ENCODE data around the gene KCNMA1.

KCNMA1 gene

DNA sequence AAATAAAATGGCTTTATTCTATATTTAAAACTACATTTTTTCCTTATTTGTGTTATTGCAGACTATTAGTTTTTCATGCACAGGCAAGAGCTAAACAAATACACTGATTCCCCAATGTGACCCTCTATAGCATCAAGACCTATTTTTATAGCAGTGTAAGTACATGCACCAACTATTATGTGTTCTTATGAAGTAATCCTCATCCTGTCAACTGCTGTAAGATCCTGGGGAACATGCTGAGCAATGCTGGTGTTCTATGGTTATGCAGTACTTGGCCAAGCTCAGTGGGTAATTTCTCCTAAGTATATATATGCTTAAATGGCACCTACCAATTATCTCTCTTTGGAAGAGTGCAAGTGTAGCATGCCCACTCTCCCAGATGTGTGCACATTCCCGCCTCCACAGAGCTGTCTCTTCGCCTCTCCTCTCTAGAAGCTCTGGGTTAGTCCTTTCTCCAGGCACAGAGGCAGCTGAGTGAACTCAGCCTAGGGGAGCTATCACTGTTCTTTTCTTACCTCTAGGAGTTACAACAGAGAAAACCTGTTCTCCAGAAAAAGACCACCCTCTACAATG, 428.8 kb downstream of the KCNMA1 start:
- Histone ChIP-seq H3K36me3 (ENCODE audit: insufficient read depth, low read length) (no peaks in the 10 kb centered on the region), H3K4me1 (ENCODE audit: control insufficient read depth, insufficient read depth, low read length) (no peaks in the 10 kb centered on the region), H3K4me3 (ENCODE audit: low read length) (no peak overlapping the region), H3K27me3 (ENCODE audit: control insufficient read depth, insufficient read depth, low read length) (no peaks in the 10 kb centered on the region), H3K4me2 (ENCODE audit: low read length) (no peak overlapping the region), H3K9me3 (replicated peaks; ENCODE audit: low read length) (no peaks in the 10 kb centered on the region), H3K9ac (ENCODE audit: low read depth, low read length) (no peak overlapping the region)

- Histone ChIP-seq H3K4me1 (ENCODE audit: control insufficient read depth, insufficient read depth, low read length) (no peaks in the 10 kb centered on the region), H3K4me3 (ENCODE audit: low read length) (no peak overlapping the region)
Observed at GRCh38 chr10:77207828-77208185, 429.8 kb downstream of the KCNMA1 start.

GRCh38 chr10:77207182-77207827, 430.3 kb downstream of the KCNMA1 start:
- Histone ChIP-seq H3K4me2 (ENCODE audit: low read length) (no peak overlapping the region), H3K27me3 (ENCODE audit: control insufficient read depth, insufficient read depth, low read length) (no peaks in the 10 kb centered on the region), H3K36me3 (ENCODE audit: insufficient read depth, low read length) (no peaks in the 10 kb centered on the region), H3K4me3 (ENCODE audit: low read length) (no peak overlapping the region), H3K9ac (ENCODE audit: low read depth, low read length) (no peak overlapping the region), H3K9me3 (replicated peaks; ENCODE audit: low read length) (no peaks in the 10 kb centered on the region), H3K4me1 (ENCODE audit: control insufficient read depth, insufficient read depth, low read length) (peaks cover under 1% of the 10 kb centered on the region)

More at GRCh38 chr10:77207828-77208185, 429.8 kb downstream of the KCNMA1 start:
- H3K9ac ChIP-seq (ENCODE audit: low read depth, low read length): no peak overlapping the region
- H3K4me2 ChIP-seq (ENCODE audit: low read length): no peak overlapping the region
- H3K36me3 ChIP-seq (ENCODE audit: insufficient read depth, low read length): no peaks in the 10 kb centered on the region
- no peaks in the 10 kb centered on the region for H3K27me3 ChIP-seq (ENCODE audit: control insufficient read depth, insufficient read depth, low read length)
- no peaks in the 10 kb centered on the region for H3K9me3 ChIP-seq (replicated peaks; ENCODE audit: low read length)

DNA sequence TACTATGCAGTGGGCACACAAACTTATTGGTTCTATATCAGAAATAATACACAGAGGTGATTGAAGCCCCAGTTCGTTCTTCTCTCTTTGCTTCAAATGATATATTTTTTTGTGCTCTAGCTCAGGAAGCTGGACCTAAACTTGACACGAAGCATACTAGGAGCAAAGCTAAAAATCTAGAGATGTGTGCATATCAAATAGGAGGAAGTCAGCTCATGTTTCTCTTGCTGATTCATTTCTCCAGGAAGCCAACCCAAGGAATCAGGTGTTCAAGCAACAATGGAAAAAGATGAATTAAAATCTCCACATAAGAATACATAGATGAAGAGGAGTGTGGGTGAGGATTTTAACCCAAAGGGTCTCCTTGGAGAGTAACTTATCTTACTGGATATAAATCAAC, 432.5 kb downstream of the KCNMA1 start:
- no peak overlapping the region for H3K9ac ChIP-seq (ENCODE audit: low read depth, low read length)
- H3K9me3 ChIP-seq (replicated peaks; ENCODE audit: low read length): no peaks in the 10 kb centered on the region
- H3K36me3 ChIP-seq (ENCODE audit: insufficient read depth, low read length): no peaks in the 10 kb centered on the region
- H3K4me3 ChIP-seq (ENCODE audit: low read length): no peak overlapping the region
- no peaks in the 10 kb centered on the region for H3K27me3 ChIP-seq (ENCODE audit: control insufficient read depth, insufficient read depth, low read length)
- peaks cover 4% of the 10 kb centered on the region for H3K4me1 ChIP-seq (ENCODE audit: control insufficient read depth, insufficient read depth, low read length)
- no peak overlapping the region for H3K4me2 ChIP-seq (ENCODE audit: low read length)

DNA sequence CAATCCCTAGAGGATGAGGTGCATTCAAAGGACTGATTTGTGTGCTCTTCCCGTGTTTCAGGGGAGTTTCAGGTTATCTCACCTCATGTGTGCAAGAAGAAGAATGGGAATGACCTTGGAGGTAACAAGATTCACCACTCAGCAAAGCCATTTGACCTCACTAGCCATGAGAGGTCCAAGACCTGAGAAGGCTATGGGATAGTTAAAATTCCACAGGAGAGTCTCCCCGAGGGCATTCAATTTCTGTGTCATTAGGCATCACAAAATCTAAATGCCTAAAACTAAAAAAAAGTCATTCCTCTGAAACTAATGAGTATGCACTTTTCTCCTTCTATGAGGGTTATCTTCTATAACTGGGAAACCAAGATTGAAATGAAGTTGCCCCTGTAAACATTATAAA, 433.4 kb downstream of the KCNMA1 start:
- peaks cover 4% of the 10 kb centered on the region for H3K4me1 ChIP-seq (ENCODE audit: control insufficient read depth, insufficient read depth, low read length)
- H3K4me2 ChIP-seq (ENCODE audit: low read length): no peak overlapping the region
- H3K9ac ChIP-seq (ENCODE audit: low read depth, low read length): no peak overlapping the region
- no peaks in the 10 kb centered on the region for H3K27me3 ChIP-seq (ENCODE audit: control insufficient read depth, insufficient read depth, low read length)
- H3K36me3 ChIP-seq (ENCODE audit: insufficient read depth, low read length): no peaks in the 10 kb centered on the region
- no peaks in the 10 kb centered on the region for H3K9me3 ChIP-seq (replicated peaks; ENCODE audit: low read length)
- H3K4me3 ChIP-seq (ENCODE audit: low read length): no peak overlapping the region

DNA sequence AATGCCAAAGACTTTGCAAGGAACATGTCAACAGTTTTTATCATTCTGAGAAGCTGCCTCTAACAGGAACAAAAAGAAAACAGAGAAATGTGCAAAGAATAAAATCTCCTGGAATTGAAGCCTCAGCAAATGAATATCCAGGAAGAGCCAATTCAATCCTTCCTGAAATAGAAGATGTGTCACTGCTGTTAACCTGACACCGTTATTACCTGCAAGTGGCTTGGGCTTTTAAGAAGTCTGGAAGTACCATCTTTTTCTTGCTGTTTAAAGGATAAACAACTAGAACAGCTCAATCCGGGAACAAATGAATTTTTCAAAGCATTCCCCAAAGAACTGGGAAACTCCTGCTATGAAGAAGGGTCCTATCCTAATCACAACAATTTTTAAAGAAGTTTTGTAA, 434.8 kb downstream of the KCNMA1 start:
- no peak overlapping the region for H3K4me3 ChIP-seq (ENCODE audit: low read length)
- peaks cover 4% of the 10 kb centered on the region for H3K4me1 ChIP-seq (ENCODE audit: control insufficient read depth, insufficient read depth, low read length)
- no peaks in the 10 kb centered on the region for H3K36me3 ChIP-seq (ENCODE audit: insufficient read depth, low read length)
- H3K9me3 ChIP-seq (replicated peaks; ENCODE audit: low read length): no peaks in the 10 kb centered on the region
- no peaks in the 10 kb centered on the region for H3K27me3 ChIP-seq (ENCODE audit: control insufficient read depth, insufficient read depth, low read length)
- H3K9ac ChIP-seq (ENCODE audit: low read depth, low read length): no peak overlapping the region
- no peak overlapping the region for H3K4me2 ChIP-seq (ENCODE audit: low read length)

DNA sequence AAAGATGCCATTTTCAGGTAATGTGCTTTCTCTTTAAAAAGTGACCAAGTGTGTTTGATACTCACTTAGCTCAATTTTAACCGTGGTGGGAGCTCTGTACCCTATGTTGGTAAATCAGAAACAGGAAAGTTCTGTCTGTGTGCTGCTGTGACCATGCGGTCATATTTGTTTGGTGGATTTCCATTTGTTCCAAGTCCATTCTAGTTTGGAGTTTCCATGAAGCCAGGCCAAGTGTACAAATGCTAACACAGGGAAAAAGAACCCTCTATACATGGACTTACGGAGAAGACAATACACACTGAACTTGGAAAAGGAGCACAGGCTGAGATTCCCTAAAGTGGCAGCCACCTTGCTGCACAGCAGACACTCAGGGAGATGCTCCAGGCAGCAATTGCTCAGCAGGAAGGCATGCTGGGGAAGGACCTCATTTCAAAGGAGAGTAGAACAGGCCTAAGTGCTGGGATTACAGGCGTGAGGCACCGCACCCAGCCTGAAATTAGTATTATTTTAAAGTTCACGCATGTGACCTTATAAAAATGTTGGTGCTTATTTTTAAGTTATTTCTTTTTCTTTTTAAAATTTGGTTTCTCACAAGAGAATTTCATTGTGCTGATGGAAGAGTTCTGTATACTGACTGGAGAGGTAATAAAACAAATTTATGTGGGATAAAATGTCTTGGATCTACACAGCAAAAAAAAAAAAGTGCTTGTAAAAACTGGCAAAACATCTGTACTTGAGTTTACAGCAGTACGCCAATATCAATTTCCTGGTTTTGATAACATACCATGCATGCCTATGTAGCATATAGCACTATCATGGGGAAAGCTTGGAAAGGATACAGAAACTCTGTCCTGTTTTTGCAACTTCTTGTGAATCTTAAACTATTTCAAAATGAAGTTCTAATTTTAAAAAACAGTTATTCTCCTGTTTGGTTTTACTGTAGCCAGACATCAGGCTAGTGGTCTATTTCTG, 436.2 kb downstream of the KCNMA1 start:
- H3K27me3 ChIP-seq (ENCODE audit: control insufficient read depth, insufficient read depth, low read length): no peaks in the 10 kb centered on the region
- no peak overlapping the region for H3K4me2 ChIP-seq (ENCODE audit: low read length)
- no peaks in the 10 kb centered on the region for H3K36me3 ChIP-seq (ENCODE audit: insufficient read depth, low read length)
- H3K9me3 ChIP-seq (replicated peaks; ENCODE audit: low read length): no peaks in the 10 kb centered on the region
- H3K4me3 ChIP-seq (ENCODE audit: low read length): no peak overlapping the region
- H3K9ac ChIP-seq (ENCODE audit: low read depth, low read length): no peak overlapping the region
- H3K4me1 ChIP-seq (ENCODE audit: control insufficient read depth, insufficient read depth, low read length): peaks cover 4% of the 10 kb centered on the region

DNA sequence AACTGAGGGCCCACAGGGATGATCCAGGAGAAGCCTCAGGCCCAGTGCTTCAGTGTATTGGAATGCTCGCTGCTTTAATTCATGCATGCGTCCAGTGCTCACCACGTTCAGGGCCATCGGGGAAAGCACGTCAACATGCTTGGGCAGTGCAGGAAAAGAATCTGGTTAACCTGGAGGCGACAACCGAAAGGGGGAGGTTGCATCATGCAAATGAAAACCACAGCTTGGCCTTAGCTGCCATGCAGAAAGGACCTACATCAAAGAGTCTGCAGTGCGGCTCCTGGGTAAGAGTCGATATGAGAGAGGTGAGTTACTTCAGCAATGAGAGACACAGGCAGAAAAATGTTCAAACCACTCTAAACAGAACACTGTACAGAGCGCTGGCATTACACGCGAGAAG, 440.1 kb downstream of the KCNMA1 start:
- Histone ChIP-seq H3K9me3 (replicated peaks; ENCODE audit: low read length) (no peaks in the 10 kb centered on the region), H3K36me3 (ENCODE audit: insufficient read depth, low read length) (no peaks in the 10 kb centered on the region), H3K4me3 (ENCODE audit: low read length) (no peak overlapping the region), H3K4me2 (ENCODE audit: low read length) (no peak overlapping the region), H3K27me3 (ENCODE audit: control insufficient read depth, insufficient read depth, low read length) (no peaks in the 10 kb centered on the region), H3K9ac (ENCODE audit: low read depth, low read length) (no peak overlapping the region), H3K4me1 (ENCODE audit: control insufficient read depth, insufficient read depth, low read length) (peaks cover 29% of the 10 kb centered on the region)

- H3K9me3 ChIP-seq (replicated peaks; ENCODE audit: low read length): no peaks in the 10 kb centered on the region
- H3K4me3 ChIP-seq (ENCODE audit: low read length): no peak overlapping the region
- no peak overlapping the region for H3K4me2 ChIP-seq (ENCODE audit: low read length)
- H3K27me3 ChIP-seq (ENCODE audit: control insufficient read depth, insufficient read depth, low read length): no peaks in the 10 kb centered on the region
- H3K36me3 ChIP-seq (ENCODE audit: insufficient read depth, low read length): no peaks in the 10 kb centered on the region
- H3K9ac ChIP-seq (ENCODE audit: low read depth, low read length): no peak overlapping the region
- H3K4me1 ChIP-seq (ENCODE audit: control insufficient read depth, insufficient read depth, low read length): peaks cover 34% of the 10 kb centered on the region
Observed at GRCh38 chr10:77196614-77197013, 441.0 kb downstream of the KCNMA1 start.

DNA sequence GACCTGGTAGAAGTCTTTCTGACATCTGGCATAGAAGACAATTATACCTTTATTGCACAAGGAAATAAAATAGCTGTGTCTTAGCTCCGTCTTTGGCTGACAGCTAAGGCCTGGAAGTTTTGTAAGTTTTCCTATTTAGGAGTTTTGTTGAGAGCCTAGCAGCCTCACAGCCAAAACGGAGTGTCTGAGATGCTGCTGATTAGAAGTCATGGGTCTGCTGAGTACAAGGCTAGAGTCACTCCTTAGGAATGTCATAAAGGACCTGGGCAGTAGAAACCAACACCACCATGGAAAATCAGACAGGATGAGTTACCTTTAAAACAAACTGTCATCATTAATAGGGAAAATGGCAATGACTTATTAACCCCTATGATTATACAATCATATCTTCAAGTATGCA, 442.5 kb downstream of the KCNMA1 start:
- peaks cover 43% of the 10 kb centered on the region for H3K4me1 ChIP-seq (ENCODE audit: control insufficient read depth, insufficient read depth, low read length)
- no peaks in the 10 kb centered on the region for H3K9me3 ChIP-seq (replicated peaks; ENCODE audit: low read length)
- no peaks in the 10 kb centered on the region for H3K36me3 ChIP-seq (ENCODE audit: insufficient read depth, low read length)
- H3K9ac ChIP-seq (ENCODE audit: low read depth, low read length): peak overlapping the region; percentile 44
- H3K4me2 ChIP-seq (ENCODE audit: low read length): peak overlapping the region; percentile 21
- no peak overlapping the region for H3K4me3 ChIP-seq (ENCODE audit: low read length)
- H3K27me3 ChIP-seq (ENCODE audit: control insufficient read depth, insufficient read depth, low read length): no peaks in the 10 kb centered on the region

- H3K4me3 ChIP-seq (ENCODE audit: low read length): no peak overlapping the region
- H3K36me3 ChIP-seq (ENCODE audit: insufficient read depth, low read length): no peaks in the 10 kb centered on the region
- H3K27me3 ChIP-seq (ENCODE audit: control insufficient read depth, insufficient read depth, low read length): no peaks in the 10 kb centered on the region
- no peaks in the 10 kb centered on the region for H3K9me3 ChIP-seq (replicated peaks; ENCODE audit: low read length)
- no peak overlapping the region for H3K9ac ChIP-seq (ENCODE audit: low read depth, low read length)
- no peak overlapping the region for H3K4me2 ChIP-seq (ENCODE audit: low read length)
- peaks cover 52% of the 10 kb centered on the region for H3K4me1 ChIP-seq (ENCODE audit: control insufficient read depth, insufficient read depth, low read length)
Observed at GRCh38 chr10:77193001-77193400, 444.6 kb downstream of the KCNMA1 start.

Measured in skeletal muscle satellite cell (primary cell).